ENCODE data around the gene CYBA. TPM values are rescaled to one million over a fixed set of nuclear protein-coding genes. Genes with fewer than 3 reads are reported as not detected.
"Not testable (repeated sequence)": the region's sequence is repeated elsewhere in the genome, so short reads cannot be mapped to it uniquely, and the experiment has no call there.

The CYBA gene
- total and polyA plus RNA-seq, 2 of the 4 experiments (the other 2 are of a cell fraction), result 65.6 to 169 TPM

DNA sequence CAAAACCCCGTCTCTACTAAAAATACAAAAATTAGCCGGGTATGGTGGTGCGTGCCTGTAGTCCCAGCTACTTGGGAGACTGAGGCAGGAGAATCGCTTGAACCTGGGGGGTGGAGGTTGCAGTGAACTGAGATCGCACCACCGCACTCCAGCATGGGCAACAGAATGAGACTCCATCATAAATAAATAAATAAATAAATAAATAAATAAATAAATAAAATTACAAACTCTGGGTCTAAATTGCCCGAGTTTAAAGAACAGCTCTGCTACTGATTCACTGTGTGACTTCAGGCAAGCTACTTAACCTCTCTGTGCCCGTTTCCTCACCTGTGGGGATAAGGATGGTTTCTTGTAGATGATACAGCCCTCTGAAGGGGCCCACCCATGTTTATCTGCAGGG lies 18.6 kb upstream of the CYBA start:
- H3K18ac ChIP-seq (ENCODE audit: low read depth, low read length); H2BK120ac ChIP-seq (ENCODE audit: low read depth, low read length); H3K9me1 ChIP-seq (ENCODE audit: insufficient read depth, low read length); H2AK9ac ChIP-seq (replicated peaks; ENCODE audit: low read depth, low read length, poor library complexity); BruUV-seq (replicated peaks); DNase-seq; H3K4me2 ChIP-seq (ENCODE audit: low read depth, low read length); H4K5ac ChIP-seq (ENCODE audit: low read depth, low read length); H3K36me3 ChIP-seq (ENCODE audit: control insufficient read depth, insufficient read depth, low read length); H3K79me1 ChIP-seq (ENCODE audit: low read depth in 1 of 2, low read length in 2 of 2); H2BK5ac ChIP-seq (ENCODE audit: low read depth, low read length, poor library complexity, severe bottlenecking); dilution Hi-C loops (cut with HindIII; ENCODE audit: low sequenced_read_pairs, unreplicated experiment); H2BK15ac ChIP-seq (ENCODE audit: low read depth, low read length); H4K8ac ChIP-seq (ENCODE audit: low read depth in 2 of 2, low read length in 2 of 2); H3K9me3 ChIP-seq (ENCODE audit: control insufficient read depth, insufficient read depth, low read length); H3K23ac ChIP-seq (ENCODE audit: low read depth, low read length); POLR2A ChIA-PET (ENCODE audit: unreplicated experiment); H3K27me3 ChIP-seq (ENCODE audit: control insufficient read depth, insufficient read depth, low read length); CTCF ChIA-PET; H4K20me1 ChIP-seq (ENCODE audit: insufficient read depth, low read length); H3K4ac ChIP-seq (ENCODE audit: low read depth, low read length); H4K91ac ChIP-seq (ENCODE audit: insufficient read depth, low read depth, low read length); H3K4me3 ChIP-seq (ENCODE audit: insufficient read depth, low read depth, low read length); H2AK5ac ChIP-seq (ENCODE audit: low read depth, low read length); intact Hi-C loops (cut with micrococcal nuclease); H2BK20ac ChIP-seq (ENCODE audit: low read depth, low read length); H2AFZ ChIP-seq (replicated peaks; ENCODE audit: low read length, poor library complexity); H3K9ac ChIP-seq (ENCODE audit: low read depth, low read length); in situ Hi-C loops (cut with MboI; ENCODE audit: low sequenced_read_pairs); H3K27ac ChIP-seq (ENCODE audit: insufficient read depth, low read length); H3K14ac ChIP-seq (replicated peaks; ENCODE audit: low read depth, low read length); H3K56ac ChIP-seq (ENCODE audit: extremely low read depth, insufficient read depth, low read length); ATAC-seq (ENCODE audit: low read depth); H3K4me1 ChIP-seq (ENCODE audit: control insufficient read depth, insufficient read depth, low read length): not testable (repeated sequence)
- no CpG with 5 or more reads among the region's 8 CpGs for WGBS, 2 experiments (ENCODE audit: extremely low coverage in 2 of 2, insufficient read length in 1 of 2)

Data from IMR-90 (cell line).